ENCODE measurements around the gene SCP2D1.
A peak's percentile ranks its signal among the peaks of the same experiment; 100 is the strongest.

Gene SCP2D1

DNA sequence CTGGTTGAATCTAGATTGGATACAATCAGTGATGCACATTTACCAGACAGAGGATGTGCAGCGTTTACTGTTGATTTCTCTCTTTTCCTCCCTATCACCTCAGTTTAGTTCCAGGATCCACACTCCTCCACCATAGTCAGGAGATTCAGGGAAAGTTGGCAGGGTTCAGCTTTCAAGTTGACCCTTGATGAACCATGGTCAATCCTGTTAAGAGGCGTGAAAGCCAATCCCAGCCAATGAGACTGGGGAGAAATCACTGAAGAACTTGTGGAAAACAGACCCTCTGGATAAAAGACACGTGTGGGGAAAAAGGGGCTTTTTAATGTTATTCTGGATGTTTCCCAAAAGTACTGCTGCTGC, 19.2 kb upstream of the SCP2D1 start:
- DNase-seq (ENCODE audit: low read depth) = no peak
- peak overlapping the region; percentile 72 for H3K4me3 ChIP-seq (ENCODE audit: control insufficient read depth, low read depth, low read length)
- TF ChIP-seq, protein P1, sequence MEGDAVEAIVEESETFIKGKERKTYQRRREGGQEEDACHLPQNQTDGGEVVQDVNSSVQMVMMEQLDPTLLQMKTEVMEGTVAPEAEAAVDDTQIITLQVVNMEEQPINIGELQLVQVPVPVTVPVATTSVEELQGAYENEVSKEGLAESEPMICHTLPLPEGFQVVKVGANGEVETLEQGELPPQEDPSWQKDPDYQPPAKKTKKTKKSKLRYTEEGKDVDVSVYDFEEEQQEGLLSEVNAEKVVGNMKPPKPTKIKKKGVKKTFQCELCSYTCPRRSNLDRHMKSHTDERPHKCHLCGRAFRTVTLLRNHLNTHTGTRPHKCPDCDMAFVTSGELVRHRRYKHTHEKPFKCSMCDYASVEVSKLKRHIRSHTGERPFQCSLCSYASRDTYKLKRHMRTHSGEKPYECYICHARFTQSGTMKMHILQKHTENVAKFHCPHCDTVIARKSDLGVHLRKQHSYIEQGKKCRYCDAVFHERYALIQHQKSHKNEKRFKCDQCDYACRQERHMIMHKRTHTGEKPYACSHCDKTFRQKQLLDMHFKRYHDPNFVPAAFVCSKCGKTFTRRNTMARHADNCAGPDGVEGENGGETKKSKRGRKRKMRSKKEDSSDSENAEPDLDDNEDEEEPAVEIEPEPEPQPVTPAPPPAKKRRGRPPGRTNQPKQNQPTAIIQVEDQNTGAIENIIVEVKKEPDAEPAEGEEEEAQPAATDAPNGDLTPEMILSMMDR (conservative IDR thresholded peaks at IDR 0.05; ENCODE audit: control insufficient read depth, insufficient read depth, low read depth, low read length) = no peak

DNA sequence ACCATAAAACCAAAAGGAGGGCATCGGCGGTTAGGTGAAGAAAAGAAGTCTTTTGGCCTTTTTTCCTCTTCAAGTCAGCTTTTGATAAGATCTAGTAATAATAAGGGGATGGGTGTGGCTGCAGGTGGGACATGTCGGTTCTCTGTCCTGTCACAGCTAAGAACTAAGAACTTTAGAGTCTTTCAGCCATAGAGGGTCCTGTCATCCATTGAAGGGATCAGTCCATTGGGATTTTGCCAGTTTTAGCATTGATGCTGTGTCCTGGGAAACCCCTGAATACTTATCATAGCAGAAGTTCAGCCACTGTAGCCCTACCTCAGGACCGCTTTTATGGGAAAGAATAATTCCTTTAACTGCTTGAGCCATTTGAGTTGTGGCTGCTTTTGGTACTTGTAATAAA, 18.2 kb upstream of the SCP2D1 start:
- TF ChIP-seq, protein P1 (conservative IDR thresholded peaks at IDR 0.05; ENCODE audit: control insufficient read depth, insufficient read depth, low read depth, low read length) = no peak
- no peak overlapping the region for H3K4me3 ChIP-seq (ENCODE audit: control insufficient read depth, low read depth, low read length)
- no peak for DNase-seq (ENCODE audit: low read depth)

DNA sequence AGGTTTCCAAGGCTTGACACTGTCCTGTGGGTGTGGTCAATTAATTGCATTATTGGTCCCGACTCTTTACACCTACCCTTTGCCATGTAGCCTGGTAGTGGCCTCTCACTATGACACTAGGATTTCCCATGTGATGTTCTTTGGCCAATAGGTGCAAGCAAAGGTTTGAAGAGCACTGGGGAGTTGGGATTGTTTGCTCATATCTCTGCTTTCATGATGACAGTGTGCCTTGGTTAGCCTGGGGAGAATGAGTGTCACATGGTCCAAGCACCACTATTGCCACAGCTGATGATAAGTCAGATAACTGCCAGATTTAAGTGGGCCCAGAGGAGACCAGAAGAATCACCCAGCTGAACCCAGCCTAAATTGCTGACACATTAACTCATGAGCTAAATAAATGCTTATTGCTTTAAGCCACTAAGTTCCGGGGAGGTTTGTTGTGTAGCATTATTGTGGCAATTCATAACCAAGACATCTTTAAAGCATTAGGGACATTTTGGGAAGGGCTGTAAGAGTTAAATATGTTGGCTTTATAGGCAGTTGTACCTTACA, 17.2 kb upstream of the SCP2D1 start:
- TF ChIP-seq, protein P1 (conservative IDR thresholded peaks at IDR 0.05; ENCODE audit: control insufficient read depth, insufficient read depth, low read depth, low read length) = no peak
- H3K4me3 ChIP-seq (ENCODE audit: control insufficient read depth, low read depth, low read length) = no peak overlapping the region
- DNase-seq (ENCODE audit: low read depth) = no peak

DNA sequence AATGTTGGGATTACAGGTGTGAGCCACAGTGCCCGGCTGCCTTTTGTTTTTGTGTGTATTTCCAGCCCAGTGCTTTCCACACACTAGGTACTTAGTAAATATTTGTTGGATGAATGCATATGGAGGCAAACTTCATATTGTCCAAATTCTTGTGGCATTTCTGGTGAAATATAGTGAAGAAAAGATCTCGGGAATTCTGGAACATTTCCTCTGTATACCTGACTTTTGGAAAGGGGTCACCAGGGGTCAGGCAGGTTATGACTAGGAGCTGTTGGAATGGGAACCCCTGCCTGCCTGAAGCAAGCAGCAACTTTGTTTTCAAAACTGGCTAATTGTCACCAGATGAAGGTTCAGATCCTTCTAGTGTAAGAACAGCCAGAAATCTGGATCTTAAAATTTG, 12.1 kb upstream of the SCP2D1 start:
- no peak for DNase-seq (ENCODE audit: low read depth)
- TF ChIP-seq, protein P1 (conservative IDR thresholded peaks at IDR 0.05; ENCODE audit: control insufficient read depth, insufficient read depth, low read depth, low read length) = no peak
- H3K4me3 ChIP-seq (ENCODE audit: control insufficient read depth, low read depth, low read length) = no peak overlapping the region

DNA sequence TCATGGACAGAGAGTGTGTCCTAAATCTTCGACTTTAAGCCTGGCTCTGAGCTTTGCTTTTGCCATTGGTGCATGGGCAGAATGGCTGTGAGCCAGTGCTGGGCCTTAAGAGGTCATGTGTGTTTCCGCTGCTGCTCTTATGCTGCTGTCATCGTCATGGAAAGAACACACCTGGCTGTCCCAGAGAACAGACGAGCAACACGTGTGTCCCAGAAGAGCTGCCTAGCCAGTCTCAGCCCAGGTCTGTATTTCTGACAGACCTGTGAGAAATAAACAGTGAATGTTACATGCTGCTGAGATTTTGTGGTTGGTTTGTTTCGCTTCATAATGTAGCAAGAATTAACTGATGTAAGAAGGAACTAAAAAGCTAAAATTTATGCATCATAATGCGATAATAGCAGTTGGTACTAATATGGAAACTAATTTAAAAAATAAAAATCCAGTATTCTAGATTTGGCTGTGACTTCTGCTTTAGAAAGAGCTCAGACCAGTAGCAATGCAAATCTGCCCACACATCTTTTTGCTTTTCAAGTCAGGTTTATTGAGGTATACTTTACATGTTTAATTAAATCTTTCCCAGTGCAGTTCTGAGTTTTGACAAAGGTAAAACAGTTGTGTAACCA, 11.5 kb upstream of the SCP2D1 start:
- no peak overlapping the region for H3K4me3 ChIP-seq (ENCODE audit: control insufficient read depth, low read depth, low read length)
- TF ChIP-seq, protein P1 (conservative IDR thresholded peaks at IDR 0.05; ENCODE audit: control insufficient read depth, insufficient read depth, low read depth, low read length) = no peak
- DNase-seq (ENCODE audit: low read depth) = no peak

DNA sequence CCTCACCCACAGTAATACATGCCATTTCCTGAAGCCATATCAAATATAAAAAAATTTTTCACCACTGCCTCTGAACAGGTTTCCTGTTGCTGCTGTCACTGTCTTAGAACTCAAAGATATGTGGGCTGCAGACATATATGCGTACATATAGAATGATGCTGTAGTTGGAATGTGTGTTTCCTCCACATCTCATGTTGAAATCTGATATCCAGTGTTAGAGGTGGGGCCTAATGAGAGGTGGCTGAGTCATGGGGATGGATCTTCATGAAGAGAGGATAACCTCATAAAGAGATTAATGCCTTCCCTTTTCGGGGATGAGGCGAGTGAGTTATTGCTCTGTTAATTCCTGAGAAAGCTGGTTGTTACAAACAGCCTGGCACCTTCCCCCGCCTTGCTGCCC, 7.7 kb upstream of the SCP2D1 start:
- DNase-seq (ENCODE audit: low read depth) = peak; percentile 48
- no peak overlapping the region for H3K4me3 ChIP-seq (ENCODE audit: control insufficient read depth, low read depth, low read length)
- TF ChIP-seq, protein P1 (conservative IDR thresholded peaks at IDR 0.05; ENCODE audit: control insufficient read depth, insufficient read depth, low read depth, low read length) = no peak

Data from fibroblast of mammary gland (primary cell).